ENCODE measurements around the gene RERG.

RERG gene

GRCh38 chr12:15225136-15225862 is 4.1 kb upstream of the RERG start:
- no peaks in the 10 kb centered on the region for H3K36me3 ChIP-seq (ENCODE audit: control insufficient read depth in 4 of 4, insufficient read depth in 4 of 4, low read length in 3 of 4)
- POLR2A ChIA-PET = no interaction called here
- H3K4me3 ChIP-seq (ENCODE audit: control insufficient read depth in 1 of 7, extremely low read depth in 1 of 7, insufficient read depth in 4 of 7, low read depth in 2 of 7, low read length in 6 of 7) = no peak overlapping the region
- peaks cover 6 to 11% (median 10%) of the 10 kb centered on the region in 4 experiments for H3K4me1 ChIP-seq (ENCODE audit: control extremely low read depth in 1 of 4, control insufficient read depth in 4 of 4, insufficient read depth in 4 of 4, low read length in 3 of 4)
- no peaks in the 10 kb centered on the region for H3K9me3 ChIP-seq (ENCODE audit: control extremely low read depth in 1 of 5, control insufficient read depth in 4 of 5, insufficient read depth in 2 of 5, low read depth in 1 of 5, low read length in 4 of 5)
- no CpG with 5 or more reads among the region's 2 CpGs for WGBS (ENCODE audit: insufficient coverage)
- H3K27ac ChIP-seq (ENCODE audit: insufficient read depth in 1 of 2, low read depth in 1 of 2, low read length in 2 of 2, poor library complexity in 1 of 2, severe bottlenecking in 2 of 2) = no peak overlapping the region
- DNase-seq = no peak
- peaks cover 0 to 26% (median 18%) of the 10 kb centered on the region in 5 experiments for H3K27me3 ChIP-seq (replicated peaks in 2 of 5; ENCODE audit: control insufficient read depth in 4 of 5, insufficient read depth in 5 of 5, low read length in 4 of 5)
- CTCF ChIA-PET = interaction anchor here (0.8 kb wide), 1 partner anchor 25 kb away, joined by 3 read pairs; no protein-coding TSS in a partner anchor

GRCh38 chr12:15222219-15222618 is 1.0 kb upstream of the RERG start:
- H3K9me3 ChIP-seq (ENCODE audit: control extremely low read depth in 1 of 5, control insufficient read depth in 4 of 5, insufficient read depth in 2 of 5, low read depth in 1 of 5, low read length in 4 of 5) = no peaks in the 10 kb centered on the region
- CTCF ChIA-PET = interaction anchor here (0.6 to 3.5 kb wide), 18 partner anchors 8 to 451 kb away, joined by 3 to 15 read pairs (median 4); a partner anchor contains a TSS
- whole genome bisulfite sequencing (ENCODE audit: insufficient coverage) = 90% methylated on average over 3 of the region's 3 CpGs
- H3K4me1 ChIP-seq (ENCODE audit: control extremely low read depth in 1 of 4, control insufficient read depth in 4 of 4, insufficient read depth in 4 of 4, low read length in 3 of 4) = peaks cover 6 to 11% (median 10%) of the 10 kb centered on the region in 4 experiments
- DNase-seq = no peak
- H3K36me3 ChIP-seq (ENCODE audit: control insufficient read depth in 4 of 4, insufficient read depth in 4 of 4, low read length in 3 of 4) = no peaks in the 10 kb centered on the region
- H3K27ac ChIP-seq (ENCODE audit: insufficient read depth in 1 of 2, low read depth in 1 of 2, low read length in 2 of 2, poor library complexity in 1 of 2, severe bottlenecking in 2 of 2) = no peak overlapping the region
- POLR2A ChIA-PET = interaction anchor here (0.6 kb wide), 1 partner anchor 45 kb away, joined by 3 read pairs; no protein-coding TSS in a partner anchor
- peaks cover 0 to 32% (median 23%) of the 10 kb centered on the region in 5 experiments for H3K27me3 ChIP-seq (replicated peaks in 2 of 5; ENCODE audit: control insufficient read depth in 4 of 5, insufficient read depth in 5 of 5, low read length in 4 of 5)
- H3K4me3 ChIP-seq (ENCODE audit: control insufficient read depth in 1 of 7, extremely low read depth in 1 of 7, insufficient read depth in 4 of 7, low read depth in 2 of 7, low read length in 6 of 7) = no peak overlapping the region

- H3K36me3 ChIP-seq (ENCODE audit: control insufficient read depth in 4 of 4, insufficient read depth in 4 of 4, low read length in 3 of 4) = no peaks in the 10 kb centered on the region
- peaks cover 6 to 11% (median 10%) of the 10 kb centered on the region in 4 experiments for H3K4me1 ChIP-seq (ENCODE audit: control extremely low read depth in 1 of 4, control insufficient read depth in 4 of 4, insufficient read depth in 4 of 4, low read length in 3 of 4)
- H3K27me3 ChIP-seq (replicated peaks in 2 of 5; ENCODE audit: control insufficient read depth in 4 of 5, insufficient read depth in 5 of 5, low read length in 4 of 5) = peaks cover 0 to 44% (median 26%) of the 10 kb centered on the region in 5 experiments
- no peak overlapping the region for H3K27ac ChIP-seq (ENCODE audit: insufficient read depth in 1 of 2, low read depth in 1 of 2, low read length in 2 of 2, poor library complexity in 1 of 2, severe bottlenecking in 2 of 2)
- H3K9me3 ChIP-seq (ENCODE audit: control extremely low read depth in 1 of 5, control insufficient read depth in 4 of 5, insufficient read depth in 2 of 5, low read depth in 1 of 5, low read length in 4 of 5) = no peaks in the 10 kb centered on the region
- ChIA-PET POLR2A (interaction anchor here (1.2 kb wide), 2 partner anchors 9 to 11 kb away, joined by 3 read pairs; no protein-coding TSS in a partner anchor), CTCF (interaction anchor here (0.8 to 3.5 kb wide), 16 partner anchors 8 to 373 kb away, joined by 3 to 13 read pairs (median 4); no protein-coding TSS in a partner anchor)
- 43% methylated on average over 3 of the region's 4 CpGs for WGBS (ENCODE audit: insufficient coverage)
- H3K4me3 ChIP-seq (ENCODE audit: control insufficient read depth in 1 of 7, extremely low read depth in 1 of 7, insufficient read depth in 4 of 7, low read depth in 2 of 7, low read length in 6 of 7) = no peak overlapping the region
- DNase-seq = peak; percentile 3 to 43 (median 29)
These were observed 766 bp downstream of the RERG start for GRCh38 chr12:15220451-15220850.

GRCh38 chr12:15218794-15219193 is 2.4 kb downstream of the RERG start:
- 100% methylated on average over 5 of the region's 6 CpGs for WGBS (ENCODE audit: insufficient coverage)
- ChIA-PET CTCF (interaction anchor here (0.9 to 1.1 kb wide), 2 partner anchors 127 to 305 kb away, joined by 3 to 4 read pairs; no protein-coding TSS in a partner anchor), POLR2A (no interaction called here)
- Histone ChIP-seq H3K4me3 (ENCODE audit: control insufficient read depth in 1 of 7, extremely low read depth in 1 of 7, insufficient read depth in 4 of 7, low read depth in 2 of 7, low read length in 6 of 7) (no peak overlapping the region), H3K36me3 (ENCODE audit: control insufficient read depth in 4 of 4, insufficient read depth in 4 of 4, low read length in 3 of 4) (no peaks in the 10 kb centered on the region), H3K9me3 (ENCODE audit: control extremely low read depth in 1 of 5, control insufficient read depth in 4 of 5, insufficient read depth in 2 of 5, low read depth in 1 of 5, low read length in 4 of 5) (no peaks in the 10 kb centered on the region), H3K27me3 (replicated peaks in 2 of 5; ENCODE audit: control insufficient read depth in 4 of 5, insufficient read depth in 5 of 5, low read length in 4 of 5) (peaks cover 0 to 53% (median 28%) of the 10 kb centered on the region in 5 experiments), H3K4me1 (ENCODE audit: control extremely low read depth in 1 of 4, control insufficient read depth in 4 of 4, insufficient read depth in 4 of 4, low read length in 3 of 4) (peaks cover 6 to 11% (median 10%) of the 10 kb centered on the region in 4 experiments), H3K27ac (ENCODE audit: insufficient read depth in 1 of 2, low read depth in 1 of 2, low read length in 2 of 2, poor library complexity in 1 of 2, severe bottlenecking in 2 of 2) (no peak overlapping the region)
- DNase-seq = no peak

GRCh38 chr12:15216036-15216889 is 5.0 kb downstream of the RERG start:
- Histone ChIP-seq H3K4me1 (ENCODE audit: control extremely low read depth in 1 of 4, control insufficient read depth in 4 of 4, insufficient read depth in 4 of 4, low read length in 3 of 4) (peaks cover 2 to 6% (median 5%) of the 10 kb centered on the region in 4 experiments), H3K27ac (ENCODE audit: insufficient read depth in 1 of 2, low read depth in 1 of 2, low read length in 2 of 2, poor library complexity in 1 of 2, severe bottlenecking in 2 of 2) (no peak overlapping the region), H3K27me3 (replicated peaks in 2 of 5; ENCODE audit: control insufficient read depth in 4 of 5, insufficient read depth in 5 of 5, low read length in 4 of 5) (peaks cover 0 to 52% (median 17%) of the 10 kb centered on the region in 5 experiments), H3K36me3 (ENCODE audit: control insufficient read depth in 4 of 4, insufficient read depth in 4 of 4, low read length in 3 of 4) (no peaks in the 10 kb centered on the region), H3K4me3 (ENCODE audit: control insufficient read depth in 1 of 7, extremely low read depth in 1 of 7, insufficient read depth in 4 of 7, low read depth in 2 of 7, low read length in 6 of 7) (no peak overlapping the region), H3K9me3 (ENCODE audit: control extremely low read depth in 1 of 5, control insufficient read depth in 4 of 5, insufficient read depth in 2 of 5, low read depth in 1 of 5, low read length in 4 of 5) (no peaks in the 10 kb centered on the region)
- WGBS (ENCODE audit: insufficient coverage) = 79% methylated on average over 3 of the region's 5 CpGs
- ChIA-PET POLR2A (no interaction called here), CTCF (interaction anchor here (0.9 to 1.9 kb wide), 2 partner anchors 9 to 60 kb away, joined by 4 read pairs; no protein-coding TSS in a partner anchor)
- DNase-seq = no peak

GRCh38 chr12:15214851-15215601 is 6.2 kb downstream of the RERG start:
- ChIA-PET CTCF (interaction anchor here (0.7 to 1.9 kb wide), 3 partner anchors 8 to 446 kb away, joined by 3 to 4 read pairs (median 4); no protein-coding TSS in a partner anchor), POLR2A (interaction anchor here (0.7 kb wide), 1 partner anchor 389 kb away, joined by 3 read pairs; no protein-coding TSS in a partner anchor)
- no peaks in the 10 kb centered on the region for H3K36me3 ChIP-seq (ENCODE audit: control insufficient read depth in 4 of 4, insufficient read depth in 4 of 4, low read length in 3 of 4)
- WGBS (ENCODE audit: insufficient coverage) = 92% methylated on average over 6 of the region's 6 CpGs
- H3K27ac ChIP-seq (ENCODE audit: insufficient read depth in 1 of 2, low read depth in 1 of 2, low read length in 2 of 2, poor library complexity in 1 of 2, severe bottlenecking in 2 of 2) = no peak overlapping the region
- DNase-seq = no peak
- H3K27me3 ChIP-seq (replicated peaks in 2 of 5; ENCODE audit: control insufficient read depth in 4 of 5, insufficient read depth in 5 of 5, low read length in 4 of 5) = peaks cover 0 to 42% (median 13%) of the 10 kb centered on the region in 5 experiments
- no peak overlapping the region for H3K4me3 ChIP-seq (ENCODE audit: control insufficient read depth in 1 of 7, extremely low read depth in 1 of 7, insufficient read depth in 4 of 7, low read depth in 2 of 7, low read length in 6 of 7)
- H3K4me1 ChIP-seq (ENCODE audit: control extremely low read depth in 1 of 4, control insufficient read depth in 4 of 4, insufficient read depth in 4 of 4, low read length in 3 of 4) = no peaks in the 10 kb centered on the region
- no peaks in the 10 kb centered on the region for H3K9me3 ChIP-seq (ENCODE audit: control extremely low read depth in 1 of 5, control insufficient read depth in 4 of 5, insufficient read depth in 2 of 5, low read depth in 1 of 5, low read length in 4 of 5)

Data from common myeloid progenitor, CD34-positive (primary cell).